ENCODE results near the gene CD55. TPM values are rescaled to one million over a fixed set of nuclear protein-coding genes. Genes with fewer than 3 reads are reported as not detected.

CD55 gene
- polyA plus RNA-seq, 6 donors from 2014 or later: 232 to 326 (median 293) TPM

GRCh38 chr1:207323425-207324225 lies 2.1 kb downstream of the CD55 start:
- DNase-seq: no peak
- Mint-ChIP-seq H3K27me3 (no peaks in the 10 kb centered on the region), H3K27ac (peak overlapping the region; percentile 50 to 98 (median 85)), H3K36me3 (peaks cover 26 to 36% of the 10 kb centered on the region in 2 donors), H3K4me1 (peaks cover 41 to 72% (median 44%) of the 10 kb centered on the region in 3 donors), H3K9me3 (peaks cover 0 to 4% (median 0%) of the 10 kb centered on the region in 7 donors), H3K4me3 (peak overlapping the region; percentile 64 to 94 (median 84))
- ATAC-seq (ENCODE audit: low read depth in 2 of 2): no peak

GRCh38 chr1:207328004-207328403 lies 6.5 kb downstream of the CD55 start:
- peaks cover 45 to 58% of the 10 kb centered on the region in 2 donors for H3K36me3 Mint-ChIP-seq
- no peaks in the 10 kb centered on the region for H3K9me3 Mint-ChIP-seq
- peaks cover 56 to 72% (median 61%) of the 10 kb centered on the region in 3 donors for H3K4me1 Mint-ChIP-seq
- peak in 1 of 2 donors; percentile 19 for ATAC-seq (ENCODE audit: low read depth in 2 of 2)
- DNase-seq: no peak
- H3K27me3 Mint-ChIP-seq: no peaks in the 10 kb centered on the region
- H3K4me3 Mint-ChIP-seq: peak overlapping the region in 2 of 8 donors; percentile 11 to 48
- H3K27ac Mint-ChIP-seq: peak overlapping the region in 5 of 6 donors; percentile 5 to 81 (median 75)

- peak overlapping the region; percentile 39 to 86 (median 80) for H3K27ac Mint-ChIP-seq
- H3K4me1 Mint-ChIP-seq: peaks cover 56 to 73% (median 63%) of the 10 kb centered on the region in 3 donors
- H3K27me3 Mint-ChIP-seq: no peaks in the 10 kb centered on the region
- H3K4me3 Mint-ChIP-seq: peak overlapping the region in 4 of 8 donors; percentile 24 to 79 (median 49)
- peaks cover 0 to 6% (median 4%) of the 10 kb centered on the region in 7 donors for H3K9me3 Mint-ChIP-seq
- H3K36me3 Mint-ChIP-seq: peaks cover 54 to 65% of the 10 kb centered on the region in 2 donors
- ATAC-seq (ENCODE audit: low read depth in 2 of 2): peak; percentile 2 to 5
- no peak for DNase-seq
Observed at GRCh38 chr1:207328908-207329440, 7.5 kb downstream of the CD55 start.

- DNase-seq: no peak
- Mint-ChIP-seq H3K36me3 (peaks cover 56 to 65% of the 10 kb centered on the region in 2 donors), H3K9me3 (peaks cover 0 to 10% (median 7%) of the 10 kb centered on the region in 7 donors), H3K27me3 (no peaks in the 10 kb centered on the region), H3K4me3 (peak overlapping the region in 3 of 8 donors; percentile 24 to 65 (median 55)), H3K27ac (peak overlapping the region; percentile 78 to 94 (median 87)), H3K4me1 (peaks cover 58 to 75% (median 65%) of the 10 kb centered on the region in 3 donors)
- peak in 1 of 2 donors; percentile 2 for ATAC-seq (ENCODE audit: low read depth in 2 of 2)
Observed at GRCh38 chr1:207329469-207329868, 8.0 kb downstream of the CD55 start.

- peaks cover 61 to 76% (median 71%) of the 10 kb centered on the region in 3 donors for H3K4me1 Mint-ChIP-seq
- peak overlapping the region; percentile 12 to 94 (median 86) for H3K27ac Mint-ChIP-seq
- no peaks in the 10 kb centered on the region for H3K27me3 Mint-ChIP-seq
- H3K36me3 Mint-ChIP-seq: peaks cover 56 to 68% of the 10 kb centered on the region in 2 donors
- DNase-seq (no peak), ATAC-seq (ENCODE audit: low read depth in 2 of 2) (no peak)
- H3K4me3 Mint-ChIP-seq: peak overlapping the region in 1 of 8 donors; percentile 59
- peaks cover 0 to 11% (median 7%) of the 10 kb centered on the region in 7 donors for H3K9me3 Mint-ChIP-seq
Observed at GRCh38 chr1:207330011-207330710, 8.7 kb downstream of the CD55 start.

GRCh38 chr1:207331354-207332313 lies 10.2 kb downstream of the CD55 start:
- H3K9me3 Mint-ChIP-seq: peaks cover 0 to 11% (median 7%) of the 10 kb centered on the region in 7 donors

GRCh38 chr1:207333009-207333600 lies 11.6 kb downstream of the CD55 start:
- H3K4me1 Mint-ChIP-seq: peaks cover 71 to 84% (median 80%) of the 10 kb centered on the region in 3 donors
- no peaks in the 10 kb centered on the region for H3K27me3 Mint-ChIP-seq
- no peak for ATAC-seq (ENCODE audit: low read depth in 2 of 2)
- H3K36me3 Mint-ChIP-seq: peaks cover 62 to 71% of the 10 kb centered on the region in 2 donors
- H3K9me3 Mint-ChIP-seq: peaks cover 0 to 11% (median 8%) of the 10 kb centered on the region in 7 donors
- H3K27ac Mint-ChIP-seq: peak overlapping the region; percentile 76 to 100 (median 90)
- no peak for DNase-seq
- peak overlapping the region; percentile 65 to 90 (median 76) for H3K4me3 Mint-ChIP-seq

More at GRCh38 chr1:207331354-207332313, 10.2 kb downstream of the CD55 start:
- DNase-seq (no peak), ATAC-seq (ENCODE audit: low read depth in 2 of 2) (peak in 1 of 2 donors; percentile 18)
- Mint-ChIP-seq H3K4me3 (peak overlapping the region in 1 of 8 donors; percentile 40), H3K4me1 (peaks cover 68 to 84% (median 83%) of the 10 kb centered on the region in 3 donors), H3K27me3 (no peaks in the 10 kb centered on the region), H3K27ac (peak overlapping the region in 4 of 6 donors; percentile 20 to 100 (median 51)), H3K36me3 (peaks cover 63 to 72% of the 10 kb centered on the region in 2 donors)

GRCh38 chr1:207333620-207334019 lies 12.1 kb downstream of the CD55 start:
- ATAC-seq (ENCODE audit: low read depth in 2 of 2): no peak
- Mint-ChIP-seq H3K27ac (peak overlapping the region; percentile 76 to 100 (median 90)), H3K27me3 (no peaks in the 10 kb centered on the region), H3K4me1 (peaks cover 66 to 83% (median 75%) of the 10 kb centered on the region in 3 donors), H3K9me3 (peaks cover 0 to 11% (median 8%) of the 10 kb centered on the region in 7 donors), H3K4me3 (peak overlapping the region; percentile 65 to 90 (median 76)), H3K36me3 (peaks cover 57 to 66% of the 10 kb centered on the region in 2 donors)
- no peak for DNase-seq

GRCh38 chr1:207334337-207334736 lies 12.9 kb downstream of the CD55 start:
- H3K27ac Mint-ChIP-seq: peak overlapping the region; percentile 81 to 100 (median 97)
- peaks cover 61 to 77% (median 68%) of the 10 kb centered on the region in 3 donors for H3K4me1 Mint-ChIP-seq
- peak overlapping the region; percentile 16 to 88 (median 74) for H3K4me3 Mint-ChIP-seq
- ATAC-seq (ENCODE audit: low read depth in 2 of 2) (no peak), DNase-seq (no peak)
- H3K36me3 Mint-ChIP-seq: peaks cover 52 to 61% of the 10 kb centered on the region in 2 donors
- H3K27me3 Mint-ChIP-seq: no peaks in the 10 kb centered on the region
- peaks cover 0 to 11% (median 8%) of the 10 kb centered on the region in 7 donors for H3K9me3 Mint-ChIP-seq

- Mint-ChIP-seq H3K36me3 (peaks cover 52 to 60% of the 10 kb centered on the region in 2 donors), H3K4me1 (peaks cover 57 to 72% (median 61%) of the 10 kb centered on the region in 3 donors), H3K9me3 (peaks cover 0 to 11% (median 8%) of the 10 kb centered on the region in 7 donors), H3K27me3 (no peaks in the 10 kb centered on the region), H3K27ac (peak overlapping the region; percentile 56 to 100 (median 100)), H3K4me3 (peak overlapping the region in 6 of 8 donors; percentile 13 to 84 (median 48))
- DNase-seq: no peak
- ATAC-seq (ENCODE audit: low read depth in 2 of 2): no peak
Observed at GRCh38 chr1:207335138-207335537, 13.7 kb downstream of the CD55 start.

GRCh38 chr1:207335695-207336363 lies 14.4 kb downstream of the CD55 start:
- DNase-seq: peak; percentile 60
- peaks cover 53 to 69% (median 57%) of the 10 kb centered on the region in 3 donors for H3K4me1 Mint-ChIP-seq

More at GRCh38 chr1:207335695-207336363, 14.4 kb downstream of the CD55 start:
- H3K4me3 Mint-ChIP-seq: peak overlapping the region; percentile 13 to 85 (median 76)
- no peaks in the 10 kb centered on the region for H3K27me3 Mint-ChIP-seq
- ATAC-seq (ENCODE audit: low read depth in 2 of 2): peak; percentile 52 to 58
- peak overlapping the region; percentile 99 to 100 (median 100) for H3K27ac Mint-ChIP-seq
- peaks cover 48 to 57% of the 10 kb centered on the region in 2 donors for H3K36me3 Mint-ChIP-seq
- H3K9me3 Mint-ChIP-seq: peaks cover 0 to 11% (median 8%) of the 10 kb centered on the region in 7 donors
